ENCODE data around the gene URM1. TPM values are rescaled to one million over a fixed set of nuclear protein-coding genes. Genes with fewer than 3 reads are reported as not detected.
"Not testable (repeated sequence)": the region's sequence is repeated elsewhere in the genome, so short reads cannot be mapped to it uniquely, and the experiment has no call there.

The URM1 gene
- total RNA-seq, 4 donors from 2014 or later: 24.9 to 47.7 (median 42.4) TPM

- H3K27me3 ChIP-seq: peaks cover 0 to 8% of the 10 kb centered on the region in 2 donors
- peaks cover 0 to 4% (median 0%) of the 10 kb centered on the region in 4 donors for H3K9me3 ChIP-seq
- TF ChIP-seq POLR2A (IDR thresholded peaks at IDR 0.05) (no peak), CTCF (IDR thresholded peaks at IDR 0.05) (no peak)
- DNase-seq: peak; percentile 66 to 79 (median 67)
- H3K27ac ChIP-seq: peak within 1 kb of the TSS; percentile 28 to 79 (median 60)
- H3K4me3 ChIP-seq: peak within 1 kb of the TSS; percentile 65 to 99 (median 79)
- H3K4me1 ChIP-seq: peaks cover 0 to 23% (median 13%) of the 10 kb centered on the region in 4 donors
- no peaks in the 10 kb centered on the region for H3K36me3 ChIP-seq
Measured at GRCh38 chr9:128420651-128421481, 49.7 kb downstream of the URM1 start, which contains the start of gene CERCAM. CERCAM (plus strand) TSS chr9:128420857; CDS start chr9:128420878, 21 bp downstream.

GRCh38 chr9:128421482-128421996, 50.4 kb downstream of the URM1 start:
- H3K27ac ChIP-seq: peak overlapping the region in 2 of 4 donors; percentile 28 to 79
- H3K27me3 ChIP-seq: peaks cover 0 to 8% of the 10 kb centered on the region in 2 donors
- DNase-seq: no peak
- peaks cover 0 to 4% (median 0%) of the 10 kb centered on the region in 4 donors for H3K9me3 ChIP-seq
- TF ChIP-seq POLR2A (IDR thresholded peaks at IDR 0.05) (no peak), CTCF (IDR thresholded peaks at IDR 0.05) (no peak)
- H3K4me1 ChIP-seq: peaks cover 0 to 23% (median 13%) of the 10 kb centered on the region in 4 donors
- no peaks in the 10 kb centered on the region for H3K36me3 ChIP-seq
- peak overlapping the region; percentile 65 to 99 (median 79) for H3K4me3 ChIP-seq

- not testable (repeated sequence) for H3K36me3 ChIP-seq, DNase-seq, H3K27me3 ChIP-seq, H3K4me3 ChIP-seq, H3K9me3 ChIP-seq, H3K27ac ChIP-seq
- H3K4me1 ChIP-seq: peaks cover 0 to 23% (median 13%) of the 10 kb centered on the region in 4 donors
Measured at GRCh38 chr9:128422022-128422782, 51.0 kb downstream of the URM1 start.

GRCh38 chr9:128422783-128423150, 51.6 kb downstream of the URM1 start:
- TF ChIP-seq CTCF (IDR thresholded peaks at IDR 0.05) (no peak), POLR2A (IDR thresholded peaks at IDR 0.05) (no peak)

GRCh38 chr9:128423356-128423755, 52.2 kb downstream of the URM1 start:
- not testable (repeated sequence) for H3K27ac ChIP-seq, H3K9me3 ChIP-seq, H3K4me3 ChIP-seq, H3K27me3 ChIP-seq, DNase-seq, H3K36me3 ChIP-seq
- H3K4me1 ChIP-seq: peaks cover 0 to 23% (median 13%) of the 10 kb centered on the region in 4 donors

More at GRCh38 chr9:128422783-128423150, 51.6 kb downstream of the URM1 start:
- peaks cover 0 to 8% of the 10 kb centered on the region in 2 donors for H3K27me3 ChIP-seq
- no peaks in the 10 kb centered on the region for H3K36me3 ChIP-seq
- H3K4me3 ChIP-seq: no peak overlapping the region
- H3K9me3 ChIP-seq: peaks cover 0 to 4% (median 0%) of the 10 kb centered on the region in 4 donors
- H3K4me1 ChIP-seq: peaks cover 0 to 23% (median 13%) of the 10 kb centered on the region in 4 donors
- no peak for DNase-seq
- H3K27ac ChIP-seq: no peak overlapping the region

GRCh38 chr9:128424268-128424780, 53.1 kb downstream of the URM1 start:
- H3K4me3 ChIP-seq: no peak overlapping the region
- H3K4me1 ChIP-seq: peaks cover 0 to 20% (median 8%) of the 10 kb centered on the region in 4 donors
- H3K27ac ChIP-seq: no peak overlapping the region
- H3K27me3 ChIP-seq: peaks cover 0 to 7% of the 10 kb centered on the region in 2 donors
- peaks cover 0 to 4% (median 0%) of the 10 kb centered on the region in 4 donors for H3K9me3 ChIP-seq
- no peaks in the 10 kb centered on the region for H3K36me3 ChIP-seq
- no peak for DNase-seq
- no peak for TF ChIP-seq CTCF (IDR thresholded peaks at IDR 0.05)
- no peak for TF ChIP-seq POLR2A (IDR thresholded peaks at IDR 0.05)
